ENCODE data around the gene BTNL9. TPM values are rescaled to one million over a fixed set of nuclear protein-coding genes. Genes with fewer than 3 reads are reported as not detected.
"Not testable (repeated sequence)": the region's sequence is repeated elsewhere in the genome, so short reads cannot be mapped to it uniquely, and the experiment has no call there.

Gene BTNL9
- 100 to 1,000 TPM in 2 of 3 donors, 10 to 100 TPM in 1; 25.3 to 467 (median 187) TPM for polyA plus RNA-seq

DNA sequence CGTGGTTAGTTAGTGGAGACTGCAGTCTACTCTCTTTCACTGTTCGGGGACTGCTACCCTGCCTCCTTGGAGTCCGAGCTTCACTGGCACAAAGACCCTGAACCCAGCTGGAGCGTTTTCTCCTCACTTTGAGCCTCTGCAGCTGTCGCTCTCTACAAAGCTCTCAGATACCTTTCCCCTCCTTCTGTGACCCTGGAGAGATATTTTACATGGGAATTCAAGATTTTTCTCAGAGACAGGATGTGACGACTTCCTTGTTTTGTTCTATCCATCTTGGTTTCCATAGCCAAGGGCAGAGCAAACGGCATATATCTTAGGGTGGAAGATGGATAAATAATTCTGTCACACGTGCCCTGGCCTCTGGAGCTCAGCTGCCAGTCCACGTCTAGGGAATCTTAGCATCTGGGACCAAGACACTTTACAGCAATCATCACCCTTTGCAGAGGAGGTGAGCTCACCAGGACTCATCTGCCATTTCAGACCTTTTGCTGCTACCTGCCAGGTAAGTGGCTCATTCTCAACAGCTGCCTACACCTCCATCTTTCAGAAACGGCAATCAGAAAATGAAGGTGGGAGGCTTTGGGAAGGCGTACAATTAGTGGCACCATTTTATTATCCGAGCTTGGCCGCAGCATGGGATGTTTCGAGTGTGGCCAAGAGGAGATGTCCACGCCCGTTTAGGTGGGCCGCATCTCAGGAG is at the start of gene BTNL9:
TSS of gene BTNL9 (plus strand) at position 336 of the 700 bp plus-strand sequence. CDS start 5,224 bp downstream, outside the sequence.
- 43 to 50% (median 43%) methylated on average over 17 of the region's 17 CpGs for WGBS, 3 donors
- no peak within 1 kb of the TSS for H3K27ac ChIP-seq (ENCODE audit: low read depth, low read length)

DNA sequence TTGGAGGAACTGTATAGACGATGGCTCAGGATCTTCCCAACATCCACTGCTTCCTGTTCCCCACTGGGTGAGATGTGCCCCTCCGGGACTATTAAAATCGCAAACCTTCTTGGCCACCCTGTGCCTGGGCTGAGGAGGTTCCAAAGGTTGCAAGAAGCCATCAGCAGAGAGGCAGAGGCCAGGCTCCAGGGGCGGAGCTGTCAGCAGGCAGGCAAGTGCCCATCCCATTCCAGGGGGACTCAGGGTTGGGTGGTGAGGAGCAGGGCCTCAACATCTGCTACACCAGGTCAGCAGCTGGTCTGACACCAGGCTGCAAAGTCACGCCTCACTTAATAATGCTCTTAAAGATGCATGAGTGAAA is 49.2 kb upstream of the BTNL9 start:
- no peak overlapping the region for H3K27ac ChIP-seq (ENCODE audit: low read depth, low read length)
- 70 to 76% (median 74%) methylated on average over 5 of the region's 5 CpGs for WGBS, 3 donors

DNA sequence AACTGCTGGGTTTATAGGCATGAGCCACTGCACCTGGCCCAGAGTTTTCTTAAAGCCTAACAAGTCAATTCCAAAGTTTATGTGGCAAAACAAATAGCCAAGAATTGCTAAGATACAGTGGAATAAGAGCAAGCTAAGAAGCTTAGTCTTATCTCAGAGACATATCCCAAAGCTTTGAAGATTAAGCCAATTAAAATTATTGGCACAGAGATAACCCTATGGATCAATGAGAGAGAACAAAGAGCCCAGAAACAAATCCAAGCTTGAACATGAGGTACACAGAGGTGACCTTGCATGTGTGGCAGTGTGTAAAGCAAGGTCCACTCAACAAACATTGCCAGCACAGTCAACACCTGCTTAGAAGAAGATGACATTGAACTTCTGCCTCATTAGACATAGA is 38.1 kb upstream of the BTNL9 start:
- no peak overlapping the region for H3K27ac ChIP-seq (ENCODE audit: low read depth, low read length)

DNA sequence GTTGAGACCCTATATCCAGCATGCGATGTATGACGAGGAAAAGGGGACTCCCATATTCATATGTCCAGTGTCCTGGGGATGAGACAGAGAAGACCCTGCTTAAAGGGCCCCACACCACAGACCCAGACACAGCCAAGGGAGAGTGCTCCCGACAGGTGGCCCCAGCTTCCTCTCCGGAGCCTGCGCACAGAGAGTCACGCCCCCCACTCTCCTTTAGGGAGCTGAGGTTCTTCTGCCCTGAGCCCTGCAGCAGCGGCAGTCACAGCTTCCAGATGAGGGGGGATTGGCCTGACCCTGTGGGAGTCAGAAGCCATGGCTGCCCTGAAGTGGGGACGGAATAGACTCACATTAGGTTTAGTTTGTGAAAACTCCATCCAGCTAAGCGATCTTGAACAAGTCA is 34.3 kb upstream of the BTNL9 start:
- no peak overlapping the region for H3K27ac ChIP-seq (ENCODE audit: low read depth, low read length)

GRCh38 chr5:181008136-181008535 is 31.9 kb upstream of the BTNL9 start:
- 76 to 81% (median 78%) methylated on average over 6 of the region's 6 CpGs for WGBS, 3 donors
- H3K27ac ChIP-seq (ENCODE audit: low read depth, low read length): no peak overlapping the region

More for the DNA sequence above, 34.3 kb upstream of the BTNL9 start:
- WGBS, 3 donors: 81 to 87% (median 81%) methylated on average over 9 of the region's 9 CpGs

DNA sequence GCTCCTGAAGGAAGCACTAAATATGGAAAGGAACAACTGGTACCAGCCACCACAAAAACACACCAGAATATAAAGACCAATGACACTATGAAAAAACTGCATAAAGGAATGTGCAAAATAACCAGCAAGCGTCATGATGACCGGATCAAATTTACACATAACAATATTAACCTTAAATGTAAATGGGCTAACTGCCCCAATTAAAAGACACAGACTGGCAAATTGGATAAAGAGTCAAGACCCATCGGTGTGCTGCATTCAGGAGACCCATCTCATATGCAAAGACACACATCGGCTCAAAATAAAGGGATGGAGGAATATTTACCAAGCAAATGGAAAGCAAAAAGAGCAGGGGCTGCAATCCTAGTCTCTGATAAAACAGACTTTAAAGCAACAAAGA is 30.0 kb upstream of the BTNL9 start:
- H3K27ac ChIP-seq (ENCODE audit: low read depth, low read length): not testable (repeated sequence)
- WGBS, 3 donors: 89 to 95% (median 94%) methylated on average over 4 of the region's 4 CpGs

DNA sequence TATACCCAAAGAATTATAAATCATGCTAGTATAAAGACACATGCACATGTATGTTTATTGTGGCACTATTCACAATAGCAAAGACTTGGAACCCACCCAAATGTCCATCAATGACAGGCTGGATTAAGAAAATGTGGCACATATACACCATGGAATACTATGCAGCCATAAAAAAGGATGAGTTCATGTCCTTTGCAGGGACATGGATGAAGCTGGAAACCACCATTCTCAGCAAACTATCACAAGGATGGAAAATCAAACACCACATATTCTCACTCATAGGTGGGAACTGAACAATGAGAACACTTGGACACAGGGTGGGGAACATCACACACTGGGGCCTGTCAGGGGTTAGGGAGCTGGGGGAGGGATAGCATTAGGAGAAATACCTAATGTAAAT is 25.4 kb upstream of the BTNL9 start:
- not testable (repeated sequence) for H3K27ac ChIP-seq (ENCODE audit: low read depth, low read length)

GRCh38 chr5:181017448-181017847 is 22.6 kb upstream of the BTNL9 start:
- not testable (repeated sequence) for H3K27ac ChIP-seq (ENCODE audit: low read depth, low read length)
- 84 to 92% (median 88%) methylated on average over 3 of the region's 3 CpGs for WGBS, 3 donors

DNA sequence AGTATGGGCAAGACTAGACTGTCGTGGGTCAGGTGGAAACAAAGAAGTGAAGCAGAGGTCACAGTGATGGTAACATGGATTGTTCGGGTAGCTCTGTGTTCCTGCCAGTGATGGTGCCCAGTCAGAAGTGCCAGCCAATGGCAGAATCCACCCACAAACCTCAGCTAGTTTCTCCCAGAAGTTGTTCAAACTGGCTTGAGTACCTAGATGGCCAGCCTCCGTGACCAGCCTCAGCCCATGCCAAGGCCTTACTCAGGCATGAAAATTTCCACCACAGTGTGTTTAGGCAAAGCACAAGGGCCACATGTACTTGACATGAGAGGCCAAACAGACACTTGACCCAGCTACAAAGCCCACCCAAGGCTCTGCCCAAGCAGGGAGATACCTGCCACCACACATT is 19.4 kb upstream of the BTNL9 start:
- WGBS, 3 donors: 83 to 90% (median 84%) methylated on average over 3 of the region's 3 CpGs
- H3K27ac ChIP-seq (ENCODE audit: low read depth, low read length): no peak overlapping the region

DNA sequence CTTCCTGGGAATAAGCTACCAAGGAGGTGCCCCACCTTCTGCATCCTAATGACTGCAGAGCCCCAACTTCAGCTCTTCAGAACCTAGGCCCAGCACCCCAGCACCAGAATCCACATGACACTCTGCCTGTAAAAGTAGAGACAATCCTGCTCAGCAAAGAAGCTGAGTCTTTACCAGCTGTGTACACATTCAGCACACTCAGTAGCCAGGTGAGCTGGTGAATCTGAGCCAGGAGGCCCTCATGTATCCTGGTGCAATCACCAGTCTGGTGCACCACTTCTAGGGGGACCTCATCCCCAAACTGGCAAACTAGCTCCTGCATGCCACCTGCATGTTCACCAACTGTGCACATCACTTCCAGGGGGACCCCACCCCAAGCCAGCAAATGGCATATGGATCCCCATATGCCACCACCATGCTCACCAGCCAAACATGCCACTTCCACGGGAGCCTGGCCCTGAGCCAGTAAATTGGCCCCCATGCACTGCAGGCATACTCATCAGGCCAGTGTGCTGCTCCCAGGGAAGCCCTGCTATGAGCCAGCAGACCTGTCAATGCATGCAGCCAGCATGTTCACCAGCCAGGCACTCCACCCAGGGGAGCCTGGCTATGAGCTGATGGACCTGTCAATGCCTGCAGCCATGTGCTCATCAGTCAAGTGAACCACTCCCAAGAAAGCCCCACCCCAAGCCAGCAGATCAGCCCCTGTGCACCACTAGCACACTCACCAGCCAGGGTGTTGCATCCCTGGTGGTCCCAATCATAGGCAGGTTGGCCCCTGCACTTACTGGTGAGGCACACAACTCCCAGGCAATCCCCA is 15.6 kb upstream of the BTNL9 start:
- H3K27ac ChIP-seq (ENCODE audit: low read depth, low read length): no peak overlapping the region
- 56 to 63% (median 62%) methylated on average over 1 of the region's 1 CpG for WGBS, 3 donors

DNA sequence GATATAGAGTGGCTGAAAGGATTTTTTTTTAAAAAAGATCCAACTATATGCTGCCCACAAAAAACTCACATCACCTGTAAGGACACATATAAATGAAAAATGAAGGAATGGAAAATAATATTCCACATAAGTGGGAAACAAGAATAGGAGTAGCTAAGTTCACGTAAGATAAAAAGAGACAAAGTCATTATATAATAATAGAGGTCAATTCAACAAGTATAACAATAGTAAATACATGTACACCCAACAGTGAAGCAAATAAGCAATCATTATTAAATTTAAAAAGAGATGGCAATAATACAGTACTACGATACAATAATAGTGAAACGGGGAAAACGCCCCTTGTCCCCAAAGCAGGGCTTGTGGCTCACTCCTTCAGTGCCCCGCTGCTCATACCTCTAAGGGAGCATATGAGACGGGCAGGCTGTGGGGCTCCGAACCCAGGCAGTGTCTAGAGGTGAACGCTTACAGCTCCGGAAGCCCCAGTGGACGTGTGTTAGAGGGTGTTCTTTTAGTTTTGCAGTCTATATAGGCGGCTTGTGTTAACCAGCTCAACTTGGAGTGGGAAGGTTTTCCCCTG is 12.5 kb upstream of the BTNL9 start:
- no peak overlapping the region for H3K27ac ChIP-seq (ENCODE audit: low read depth, low read length)
- WGBS, 3 donors: 81 to 85% (median 83%) methylated on average over 11 of the region's 11 CpGs

- no peak overlapping the region for H3K27ac ChIP-seq (ENCODE audit: low read depth, low read length)
- WGBS, 3 donors: 76 to 82% (median 78%) methylated on average over 26 of the region's 26 CpGs
These were observed 11.8 kb upstream of the BTNL9 start for GRCh38 chr5:181028032-181028819.

DNA sequence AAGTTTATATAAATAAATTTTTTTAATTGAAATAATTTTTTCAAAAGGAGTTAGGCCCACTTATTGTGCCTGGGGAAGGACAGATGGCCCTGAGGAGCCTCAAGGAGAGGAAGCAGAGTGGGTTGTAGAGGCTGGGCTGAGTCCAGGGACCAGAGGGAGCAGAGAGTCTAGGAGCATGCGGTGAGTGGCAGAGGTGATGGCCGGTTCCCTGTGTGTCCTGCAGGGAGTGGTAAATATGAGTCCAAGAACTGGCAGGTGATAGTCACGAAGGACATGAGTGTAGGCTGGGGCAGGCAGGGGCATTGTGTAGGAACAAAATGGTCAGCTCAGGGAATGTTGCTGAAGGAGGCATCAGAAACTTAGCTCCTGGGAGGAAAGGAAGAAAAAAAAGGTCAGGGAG is 8.3 kb upstream of the BTNL9 start:
- H3K27ac ChIP-seq (ENCODE audit: low read depth, low read length): no peak overlapping the region
- WGBS, 3 donors: 79 to 92% (median 84%) methylated on average over 3 of the region's 3 CpGs

DNA sequence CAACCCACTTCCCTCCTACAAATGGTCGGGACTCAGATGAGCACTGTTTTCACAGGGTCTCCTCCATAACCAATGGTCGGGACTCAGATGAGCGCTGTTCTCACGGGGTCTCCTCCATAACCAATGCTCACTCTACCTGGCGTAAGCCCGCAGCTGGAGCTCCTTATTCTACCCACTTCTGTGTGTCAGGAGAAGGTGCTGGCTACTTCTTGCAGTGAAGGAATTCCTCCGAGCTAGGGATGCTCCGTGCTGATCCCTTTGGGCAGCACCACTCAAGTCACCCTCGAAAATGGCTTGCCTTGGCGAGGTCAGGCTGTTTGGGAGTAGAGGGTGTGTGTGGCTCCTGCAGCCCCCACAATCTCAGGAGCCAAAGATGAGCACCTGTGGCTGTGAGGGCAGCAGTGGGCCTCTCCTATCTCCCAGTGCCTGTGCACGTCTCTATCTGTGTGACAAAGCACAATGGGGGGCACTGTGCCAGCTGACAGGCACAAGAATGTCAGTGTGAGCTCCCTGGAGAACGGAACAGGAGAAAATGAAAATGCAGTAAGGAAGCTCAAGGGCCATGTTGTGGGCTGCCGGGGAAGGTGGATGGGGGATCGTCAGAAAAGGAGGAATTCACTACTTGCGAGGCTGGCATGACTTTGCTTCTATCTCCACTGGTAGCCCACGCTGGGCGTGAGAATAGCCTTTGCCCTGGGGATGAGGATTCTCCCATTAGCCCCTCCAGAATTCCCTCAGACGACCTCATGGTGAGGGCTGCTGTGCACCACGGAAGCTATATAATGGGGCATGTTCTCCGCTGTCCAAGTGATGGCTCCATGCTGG is 3.9 kb upstream of the BTNL9 start:
- H3K27ac ChIP-seq (ENCODE audit: low read depth, low read length): no peak overlapping the region
- WGBS, 3 donors: 69 to 78% (median 72%) methylated on average over 20 of the region's 20 CpGs

DNA sequence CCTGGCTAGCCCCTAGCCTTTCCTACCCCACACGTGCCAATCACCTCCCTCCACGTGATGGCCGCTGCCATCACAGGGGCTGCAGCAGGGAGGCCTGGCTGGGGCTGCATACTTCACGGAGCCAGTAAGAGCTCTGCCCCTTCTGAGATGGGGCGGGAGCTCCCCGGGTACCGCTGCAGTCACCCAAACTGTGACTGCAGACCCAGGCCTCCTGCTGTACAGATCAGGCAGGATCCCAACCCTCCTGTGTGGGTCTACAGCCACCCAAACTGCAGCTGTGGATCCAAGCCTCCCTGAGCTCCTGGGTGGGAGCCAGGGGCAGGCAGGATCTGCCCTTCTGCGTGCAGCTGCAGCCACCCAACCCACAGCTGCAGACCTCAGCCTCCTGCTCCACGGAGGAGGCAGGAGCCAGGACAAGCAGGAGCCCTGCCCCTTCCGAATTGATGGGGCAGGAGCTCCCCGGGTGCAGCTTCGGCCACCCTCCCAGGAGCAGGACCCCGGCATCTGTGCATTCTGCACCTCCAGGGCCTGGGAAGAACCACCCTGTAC is 3.2 kb upstream of the BTNL9 start:
- H3K27ac ChIP-seq (ENCODE audit: low read depth, low read length): no peak overlapping the region
- 78 to 80% (median 79%) methylated on average over 12 to 13 of the region's 13 CpGs for WGBS, 3 donors

GRCh38 chr5:181037365-181037861 is 2.7 kb upstream of the BTNL9 start:
- no peak overlapping the region for H3K27ac ChIP-seq (ENCODE audit: low read depth, low read length)
- WGBS, 3 donors: 57 to 75% (median 75%) methylated on average over 4 of the region's 4 CpGs

- H3K27ac ChIP-seq (ENCODE audit: low read depth, low read length): no peak overlapping the region
These were observed 595 bp upstream of the BTNL9 start for GRCh38 chr5:181039471-181039870.

GRCh38 chr5:181040631-181040945 is 522 bp downstream of the BTNL9 start:
- H3K27ac ChIP-seq (ENCODE audit: low read depth, low read length): no peak overlapping the region

More at GRCh38 chr5:181039471-181039870, 595 bp upstream of the BTNL9 start:
- 48 to 53% (median 49%) methylated on average over 8 of the region's 8 CpGs for WGBS, 3 donors

More at GRCh38 chr5:181040631-181040945, 522 bp downstream of the BTNL9 start:
- WGBS, 3 donors: 61 to 76% (median 75%) methylated on average over 8 of the region's 8 CpGs
